HAP-1 (cell line): ENCODE results near the gene AP2A2.
"Not testable (repeated sequence)": the region's sequence is repeated elsewhere in the genome, so short reads cannot be mapped to it uniquely, and the experiment has no call there.

ENCODE experiments used
- DNase-seq, 2 experiments: peaks; one replicate each; pipeline ENCODE4 v3.0.0-alpha.2; 2016 to 2020; ENCODE audit warnings: low spot score in 2 of 2
- H3K27me3 ChIP-seq: fragments of 250-450 bp; sonication (Bioruptor Pico); 2 replicates; pipeline ENCODE4 v1.5.1; 2020; ENCODE audit warnings: low read depth, mild to moderate bottlenecking, moderate library complexity
- H3K36me3 ChIP-seq: fragments of 250-450 bp; sonication (Bioruptor Pico); replicated peaks from 2 replicates; pipeline ENCODE4 v1.5.1; 2020; ENCODE audit warnings: mild to moderate bottlenecking
- H3K4me1 ChIP-seq: fragments of 250-450 bp; sonication (Bioruptor Pico); 2 replicates; pipeline ENCODE4 v1.5.1; 2020; ENCODE audit warnings: mild to moderate bottlenecking
- H3K4me3 ChIP-seq: fragments of 250-450 bp; sonication (Bioruptor Pico); 2 replicates; pipeline ENCODE4 v1.5.1; 2020; ENCODE audit warnings: mild to moderate bottlenecking, moderate library complexity
- H3K9me3 ChIP-seq: fragments of 250-450 bp; sonication (Bioruptor Pico); 2 replicates; pipeline ENCODE4 v1.5.1; 2020; ENCODE audit warnings: mild to moderate bottlenecking, moderate library complexity
- in situ Hi-C: fragments of 300-500 bp; cut with MboI; formaldehyde crosslinking; loops from 3 replicates; pipeline ENCODE4 v1.14.3; 2020; ENCODE audit warnings: low sequenced_read_pairs, inconsistent platforms, mixed read lengths

Gene AP2A2

GRCh38 chr11:959027-959426, 33.4 kb downstream of the AP2A2 start:
- in situ Hi-C loops, result no loop called here

GRCh38 chr11:959608-960007, 33.9 kb downstream of the AP2A2 start:
- Histone ChIP-seq H3K27me3 (no peaks in the 10 kb centered on the region), H3K4me3 (no peak overlapping the region), H3K36me3 (peaks cover 49% of the 10 kb centered on the region), H3K4me1 (0 out of 2 replicates have a peak, but pooled peaks cover 3% of the 10 kb centered on the region), H3K9me3 (no peaks in the 10 kb centered on the region)
- no peak for DNase-seq
- in situ Hi-C loops, result no loop called here

More at GRCh38 chr11:959027-959426, 33.4 kb downstream of the AP2A2 start:
- peaks cover 47% of the 10 kb centered on the region for H3K36me3 ChIP-seq
- H3K4me3 ChIP-seq, result no peak overlapping the region
- no peaks in the 10 kb centered on the region for H3K27me3 ChIP-seq
- no peak for DNase-seq
- H3K9me3 ChIP-seq, result no peaks in the 10 kb centered on the region
- 0 out of 2 replicates have a peak, but pooled peaks cover 3% of the 10 kb centered on the region for H3K4me1 ChIP-seq

- in situ Hi-C loops, H3K4me1 ChIP-seq, H3K4me3 ChIP-seq, H3K9me3 ChIP-seq, H3K27me3 ChIP-seq, DNase-seq: not testable (repeated sequence)
- H3K36me3 ChIP-seq, result peaks cover 48% of the 10 kb centered on the region
These were observed 35.7 kb downstream of the AP2A2 start for GRCh38 chr11:961310-961920.

- Histone ChIP-seq H3K4me3 (no peak overlapping the region), H3K27me3 (no peaks in the 10 kb centered on the region), H3K36me3 (peaks cover 44% of the 10 kb centered on the region), H3K4me1 (no peaks in the 10 kb centered on the region), H3K9me3 (no peaks in the 10 kb centered on the region)
- DNase-seq, result no peak
- in situ Hi-C loops, result no loop called here
These were observed 36.3 kb downstream of the AP2A2 start for GRCh38 chr11:961921-962320.

GRCh38 chr11:962688-963087, 37.0 kb downstream of the AP2A2 start:
- in situ Hi-C loops, result no loop called here
- H3K36me3 ChIP-seq, result peaks cover 39% of the 10 kb centered on the region
- no peak overlapping the region for H3K4me3 ChIP-seq
- no peaks in the 10 kb centered on the region for H3K4me1 ChIP-seq
- no peaks in the 10 kb centered on the region for H3K27me3 ChIP-seq
- no peak for DNase-seq
- no peaks in the 10 kb centered on the region for H3K9me3 ChIP-seq

- Histone ChIP-seq H3K9me3 (no peaks in the 10 kb centered on the region), H3K36me3 (peaks cover 33% of the 10 kb centered on the region), H3K4me1 (no peaks in the 10 kb centered on the region), H3K4me3 (no peak overlapping the region), H3K27me3 (no peaks in the 10 kb centered on the region)
- in situ Hi-C loops, result no loop called here
- DNase-seq, result no peak
These were observed 38.2 kb downstream of the AP2A2 start for GRCh38 chr11:963852-964251.

- no peaks in the 10 kb centered on the region for H3K4me1 ChIP-seq
- H3K4me3 ChIP-seq, result no peak overlapping the region
- no peak for DNase-seq
- no peaks in the 10 kb centered on the region for H3K9me3 ChIP-seq
- in situ Hi-C loops, result no loop called here
- peaks cover 31% of the 10 kb centered on the region for H3K36me3 ChIP-seq
- H3K27me3 ChIP-seq, result no peaks in the 10 kb centered on the region
These were observed 39.6 kb downstream of the AP2A2 start for GRCh38 chr11:965206-965775.

- H3K9me3 ChIP-seq, result no peaks in the 10 kb centered on the region
- no peaks in the 10 kb centered on the region for H3K27me3 ChIP-seq
- in situ Hi-C loops, result no loop called here
- no peak overlapping the region for H3K4me3 ChIP-seq
- DNase-seq, result no peak
- peaks cover 42% of the 10 kb centered on the region for H3K36me3 ChIP-seq
- no peaks in the 10 kb centered on the region for H3K4me1 ChIP-seq
These were observed 42.5 kb downstream of the AP2A2 start for GRCh38 chr11:967995-968751.

- in situ Hi-C loops, result no loop called here
- Histone ChIP-seq H3K4me1 (no peaks in the 10 kb centered on the region), H3K4me3 (no peak overlapping the region), H3K27me3 (no peaks in the 10 kb centered on the region), H3K36me3 (peaks cover 40% of the 10 kb centered on the region), H3K9me3 (no peaks in the 10 kb centered on the region)
- no peak for DNase-seq
These were observed 43.2 kb downstream of the AP2A2 start for GRCh38 chr11:968822-969221.

GRCh38 chr11:969651-970205, 44.1 kb downstream of the AP2A2 start:
- Histone ChIP-seq H3K4me3 (no peak overlapping the region), H3K36me3 (peaks cover 41% of the 10 kb centered on the region), H3K4me1 (no peaks in the 10 kb centered on the region), H3K9me3 (no peaks in the 10 kb centered on the region), H3K27me3 (no peaks in the 10 kb centered on the region)
- no peak for DNase-seq
- in situ Hi-C loops, result no loop called here

GRCh38 chr11:970319-970871, 44.7 kb downstream of the AP2A2 start:
- no peaks in the 10 kb centered on the region for H3K9me3 ChIP-seq
- no peak for DNase-seq
- in situ Hi-C loops, result no loop called here
- no peak overlapping the region for H3K4me3 ChIP-seq
- no peaks in the 10 kb centered on the region for H3K27me3 ChIP-seq
- no peaks in the 10 kb centered on the region for H3K4me1 ChIP-seq
- peaks cover 41% of the 10 kb centered on the region for H3K36me3 ChIP-seq

- no peaks in the 10 kb centered on the region for H3K4me1 ChIP-seq
- H3K27me3 ChIP-seq, result no peaks in the 10 kb centered on the region
- no peaks in the 10 kb centered on the region for H3K9me3 ChIP-seq
- H3K36me3 ChIP-seq, result peaks cover 44% of the 10 kb centered on the region
- in situ Hi-C loops, result no loop called here
- DNase-seq, result no peak
- H3K4me3 ChIP-seq, result no peak overlapping the region
These were observed 45.5 kb downstream of the AP2A2 start for GRCh38 chr11:971092-971690.

GRCh38 chr11:971731-972365, 46.2 kb downstream of the AP2A2 start:
- Histone ChIP-seq H3K9me3 (no peaks in the 10 kb centered on the region), H3K36me3 (peaks cover 47% of the 10 kb centered on the region), H3K4me1 (no peaks in the 10 kb centered on the region), H3K27me3 (no peaks in the 10 kb centered on the region), H3K4me3 (no peak overlapping the region)
- in situ Hi-C loops, result no loop called here
- DNase-seq, result no peak
